Smooth muscle cell (in vitro differentiated cells): ENCODE data around the gene KCNQ1. TPM values are rescaled to one million over a fixed set of nuclear protein-coding genes. Genes with fewer than 3 reads are reported as not detected.
A peak's percentile ranks its signal among the peaks of the same experiment; 100 is the strongest.

Source experiments
- DNase-seq: peaks from one replicate; lab custom pipeline; 2025; ENCODE audit not compliant: unreplicated experiment; lab: John Stamatoyannopoulos, UW
- H2AFZ ChIP-seq: fragments of 200-600 bp; sonication (generic); 2 replicates; pipeline ENCODE4 v1.6.0; 2016; ENCODE audit warnings: antibody characterized with exemption, low read depth, mild to moderate bottlenecking
- H3F3A ChIP-seq: fragments of 200-600 bp; sonication (generic); 2 replicates; pipeline ENCODE4 v1.6.0; 2017; ENCODE audit warnings: antibody characterized with exemption, low read depth
- H3K27ac ChIP-seq: fragments of 200-600 bp; sonication (generic); 2 replicates; pipeline ENCODE4 v1.5.1; 2016; ENCODE audit warnings: low read depth, mild to moderate bottlenecking
- H3K27me3 ChIP-seq: fragments of 200-600 bp; sonication (generic); 2 replicates; pipeline ENCODE4 v1.6.1; 2016; ENCODE audit warnings: low read depth, mild to moderate bottlenecking
- H3K36me3 ChIP-seq: fragments of 200-600 bp; sonication (generic); 2 replicates; pipeline ENCODE4 v1.5.1; 2016; ENCODE audit warnings: low read depth
- H3K4me1 ChIP-seq: fragments of 200-600 bp; sonication (generic); 2 replicates; pipeline ENCODE4 v1.5.1; 2016; ENCODE audit warnings: low read depth
- H3K4me2 ChIP-seq: fragments of 200-600 bp; sonication (generic); 2 replicates; pipeline ENCODE4 v1.6.0; 2016; ENCODE audit warnings: mild to moderate bottlenecking
- H3K4me3 ChIP-seq: fragments of 200-600 bp; sonication (generic); 2 replicates; pipeline ENCODE4 v1.5.1; 2016; ENCODE audit warnings: mild to moderate bottlenecking
- H3K79me2 ChIP-seq: fragments of 200-600 bp; sonication (generic); 2 replicates; pipeline ENCODE4 v1.6.0; 2016; ENCODE audit warnings: low read depth, mild to moderate bottlenecking
- H3K9ac ChIP-seq: fragments of 200-600 bp; sonication (generic); 2 replicates; pipeline ENCODE4 v1.6.0; 2016; ENCODE audit warnings: low read depth
- H3K9me3 ChIP-seq: fragments of 200-600 bp; sonication (generic); replicated peaks from 2 replicates; pipeline ENCODE4 v1.5.1; 2016; ENCODE audit warnings: low read depth
- H4K20me1 ChIP-seq: fragments of 200-600 bp; sonication (generic); 2 replicates; pipeline ENCODE4 v1.6.0; 2016; ENCODE audit warnings: low read depth
- CTCF ChIP-seq: fragments of 200-600 bp; sonication (generic); IDR thresholded peaks from 2 replicates; pipeline ENCODE4 v1.5.1; 2017; ENCODE audit warnings: borderline replicate concordance, mild to moderate bottlenecking, antibody characterized with exemption; ENCODE audit not compliant: insufficient read depth, poor library complexity, severe bottlenecking
- WGBS: methylation state at CpG from one replicate; pipeline ENCODE4 v1.1.7; 2016; ENCODE audit warnings: low lambda C conversion rate; 5-methylcytosine and 5-hydroxymethylcytosine counted together
- polyA plus RNA-seq: library from polyadenylated mRNA; unstranded; fragments of >200 nt; fragmentation: Nextera tagmentation; extraction: Ambion mirVana; gene quantifications from 2 replicates; pipeline ENCODE4 v1.2.1, GENCODE V29; 2016
- total RNA-seq: library from RNA; depleted of rRNA; stranded (reverse); fragments of >200 nt; gene quantifications from 2 replicates; pipeline ENCODE4 v1.2.3, GENCODE V29; 2014

Gene KCNQ1
- total and polyA plus RNA-seq, 2 experiments from 2014 or later = 1.3 to 2.3 TPM

DNA sequence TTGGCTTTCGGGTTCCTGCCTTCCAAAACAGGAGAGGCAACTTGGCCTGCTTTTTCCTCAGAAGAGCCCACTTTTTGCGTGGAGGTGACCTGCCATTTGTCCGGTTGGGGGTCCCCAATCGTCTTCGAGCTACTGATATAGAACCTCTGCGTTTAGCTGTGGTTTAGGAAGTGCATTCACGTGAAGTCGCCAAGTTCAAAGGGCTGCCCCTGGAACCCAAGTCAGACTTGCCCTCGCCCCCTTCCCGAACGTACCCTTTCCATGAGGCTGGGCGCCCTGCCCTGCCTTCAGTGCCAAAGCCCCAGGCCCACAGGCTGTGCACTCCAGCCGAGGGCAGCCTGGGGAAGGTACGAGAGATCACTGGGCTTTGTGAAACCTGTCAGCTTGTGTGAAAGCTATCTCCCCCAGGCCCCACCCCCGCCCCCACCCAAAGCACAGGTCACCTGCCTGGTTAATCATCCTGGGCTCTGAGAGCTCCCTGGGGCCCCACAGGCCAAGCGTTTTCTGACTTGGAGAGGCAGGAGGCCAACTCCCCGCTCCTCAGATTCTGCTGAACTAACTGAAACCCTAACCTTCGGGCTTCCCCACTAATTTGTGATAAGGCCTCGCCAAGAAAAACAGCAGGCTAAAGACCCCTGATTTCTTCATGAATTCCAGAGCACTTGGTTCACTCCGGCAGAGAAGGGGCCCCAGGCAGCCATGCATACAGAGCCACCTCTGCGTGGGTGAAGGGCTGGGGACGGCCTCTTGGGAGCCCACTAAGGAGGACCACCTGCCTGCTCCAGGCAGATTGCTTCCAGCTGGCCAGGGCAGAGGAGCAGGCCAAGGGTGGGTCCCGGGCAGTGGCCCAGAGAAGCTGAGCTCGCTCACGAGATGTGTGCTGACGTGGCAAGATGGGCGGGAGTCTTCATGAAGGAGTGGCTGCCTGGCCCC is 280.8 kb downstream of the KCNQ1 start:
- H3K4me1 ChIP-seq = peaks cover 6% of the 10 kb centered on the region
- H4K20me1 ChIP-seq = no peaks in the 10 kb centered on the region
- no peak overlapping the region for H3K27ac ChIP-seq
- H3K27me3 ChIP-seq = no peaks in the 10 kb centered on the region
- peak overlapping the region; percentile 57 for H3K4me2 ChIP-seq
- no peaks in the 10 kb centered on the region for H3F3A ChIP-seq
- no peak overlapping the region for H3K4me3 ChIP-seq
- H3K9me3 ChIP-seq = no peaks in the 10 kb centered on the region
- no peak for TF ChIP-seq CTCF
- no peaks in the 10 kb centered on the region for H3K36me3 ChIP-seq
- H3K79me2 ChIP-seq = no peaks in the 10 kb centered on the region
- WGBS = 78% methylated on average over 27 of the region's 27 CpGs
- no peak overlapping the region for H2AFZ ChIP-seq
- DNase-seq = no peak
- no peak overlapping the region for H3K9ac ChIP-seq

DNA sequence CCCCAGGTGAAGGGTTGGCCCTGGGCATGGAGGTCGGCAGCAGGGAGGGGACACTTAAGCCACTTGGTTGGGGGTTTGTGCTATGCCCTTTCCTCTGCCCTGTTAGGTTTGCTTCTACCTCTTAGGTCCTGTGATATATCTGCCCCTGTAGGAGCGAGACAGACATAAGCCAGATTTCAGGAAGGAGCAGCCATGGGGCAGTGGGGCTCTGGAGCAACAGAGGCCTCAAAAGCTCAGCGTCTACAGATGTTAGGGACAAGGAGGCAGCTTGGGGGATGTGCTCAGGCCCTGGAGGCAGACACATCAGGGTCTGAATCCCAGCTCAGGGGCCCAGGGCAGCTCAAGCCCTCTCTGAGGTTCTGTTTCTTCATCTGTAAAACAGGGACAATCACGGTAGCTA is 282.2 kb downstream of the KCNQ1 start:
- DNase-seq = no peak
- Histone ChIP-seq H3K4me2 (no peak overlapping the region), H3K4me1 (no peaks in the 10 kb centered on the region), H4K20me1 (no peaks in the 10 kb centered on the region), H3K9me3 (no peaks in the 10 kb centered on the region), H3K4me3 (no peak overlapping the region), H3K27me3 (no peaks in the 10 kb centered on the region), H3F3A (no peaks in the 10 kb centered on the region), H3K36me3 (no peaks in the 10 kb centered on the region), H3K9ac (no peak overlapping the region), H3K79me2 (no peaks in the 10 kb centered on the region), H2AFZ (no peak overlapping the region), H3K27ac (no peak overlapping the region)
- TF ChIP-seq CTCF = no peak
- WGBS = 96% methylated on average over 4 of the region's 4 CpGs

DNA sequence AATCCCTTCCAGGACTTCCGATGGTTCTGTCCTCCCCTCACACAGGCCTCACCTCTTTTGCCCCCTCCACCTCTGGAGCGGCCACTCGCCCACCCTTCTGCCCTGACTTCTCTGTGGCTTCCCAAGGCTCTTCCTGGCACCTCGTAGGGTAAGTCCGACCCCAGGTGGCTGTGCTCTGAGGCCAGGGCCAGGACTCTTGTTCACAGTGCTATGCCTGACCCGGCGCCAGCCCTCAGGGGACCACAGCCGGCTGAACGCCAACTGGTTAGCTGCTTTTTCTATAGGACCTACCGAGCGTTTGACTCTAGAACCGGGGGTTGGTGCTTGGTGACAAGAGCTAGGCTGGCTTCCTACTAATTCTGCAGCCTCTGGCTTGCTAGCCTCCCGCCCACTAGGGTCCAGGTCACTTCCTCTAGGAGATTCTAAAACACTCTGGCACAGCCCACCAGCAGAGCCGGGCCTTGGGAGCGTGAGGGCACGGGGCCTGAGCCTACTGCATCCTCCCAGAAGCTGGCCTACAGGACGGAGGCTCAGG is 283.4 kb downstream of the KCNQ1 start:
- Histone ChIP-seq H4K20me1 (no peaks in the 10 kb centered on the region), H3K4me3 (no peak overlapping the region), H2AFZ (no peak overlapping the region), H3F3A (no peaks in the 10 kb centered on the region), H3K36me3 (no peaks in the 10 kb centered on the region), H3K4me2 (no peak overlapping the region), H3K27me3 (no peaks in the 10 kb centered on the region), H3K9me3 (no peaks in the 10 kb centered on the region), H3K9ac (no peak overlapping the region), H3K27ac (no peak overlapping the region), H3K4me1 (no peaks in the 10 kb centered on the region), H3K79me2 (no peaks in the 10 kb centered on the region)
- no peak for DNase-seq
- 84% methylated on average over 17 of the region's 17 CpGs for WGBS
- no peak for TF ChIP-seq CTCF
